ENCODE measurements around the gene DGCR8.

The DGCR8 gene

GRCh38 chr22:20101638-20102037 is 21.6 kb downstream of the DGCR8 start:
- no peak overlapping the region for H3K4me3 ChIP-seq (ENCODE audit: low read depth in 1 of 2, low read length in 2 of 2)
- no peak overlapping the region for H3K9ac ChIP-seq (ENCODE audit: low read length)
- H3K36me3 ChIP-seq (ENCODE audit: insufficient read depth, low read length) = peaks cover 70% of the 10 kb centered on the region
- H3K27me3 ChIP-seq (ENCODE audit: control insufficient read depth in 1 of 2, insufficient read depth in 2 of 2, low read length in 2 of 2) = no peaks in the 10 kb centered on the region
- no peaks in the 10 kb centered on the region for H3K4me1 ChIP-seq (ENCODE audit: insufficient read depth, low read length)
- no peak overlapping the region for H3K27ac ChIP-seq (ENCODE audit: low read depth, low read length)
- no peaks in the 10 kb centered on the region for H3K9me3 ChIP-seq (ENCODE audit: low read length)

- H3K4me3 ChIP-seq (ENCODE audit: low read depth in 1 of 2, low read length in 2 of 2) = no peak overlapping the region
- H3K9ac ChIP-seq (ENCODE audit: low read length) = no peak overlapping the region
- no peaks in the 10 kb centered on the region for H3K4me1 ChIP-seq (ENCODE audit: insufficient read depth, low read length)
- no peak overlapping the region for H3K27ac ChIP-seq (ENCODE audit: low read depth, low read length)
- H3K9me3 ChIP-seq (ENCODE audit: low read length) = no peaks in the 10 kb centered on the region
- no peaks in the 10 kb centered on the region for H3K27me3 ChIP-seq (ENCODE audit: control insufficient read depth in 1 of 2, insufficient read depth in 2 of 2, low read length in 2 of 2)
- H3K36me3 ChIP-seq (ENCODE audit: insufficient read depth, low read length) = peaks cover 70% of the 10 kb centered on the region
Measured at GRCh38 chr22:20102203-20102780, 22.3 kb downstream of the DGCR8 start.

GRCh38 chr22:20105456-20106204 is 25.6 kb downstream of the DGCR8 start:
- no peaks in the 10 kb centered on the region for H3K27me3 ChIP-seq (ENCODE audit: control insufficient read depth in 1 of 2, insufficient read depth in 2 of 2, low read length in 2 of 2)
- H3K9me3 ChIP-seq (ENCODE audit: low read length) = no peaks in the 10 kb centered on the region
- peaks cover 64% of the 10 kb centered on the region for H3K36me3 ChIP-seq (ENCODE audit: insufficient read depth, low read length)
- no peak overlapping the region for H3K4me3 ChIP-seq (ENCODE audit: low read depth in 1 of 2, low read length in 2 of 2)
- no peaks in the 10 kb centered on the region for H3K4me1 ChIP-seq (ENCODE audit: insufficient read depth, low read length)
- H3K27ac ChIP-seq (ENCODE audit: low read depth, low read length) = no peak overlapping the region
- H3K9ac ChIP-seq (ENCODE audit: low read length) = no peak overlapping the region

- H3K36me3 ChIP-seq (ENCODE audit: insufficient read depth, low read length) = peaks cover 65% of the 10 kb centered on the region
- no peak overlapping the region for H3K4me3 ChIP-seq (ENCODE audit: low read depth in 1 of 2, low read length in 2 of 2)
- no peaks in the 10 kb centered on the region for H3K27me3 ChIP-seq (ENCODE audit: control insufficient read depth in 1 of 2, insufficient read depth in 2 of 2, low read length in 2 of 2)
- no peak overlapping the region for H3K9ac ChIP-seq (ENCODE audit: low read length)
- no peaks in the 10 kb centered on the region for H3K9me3 ChIP-seq (ENCODE audit: low read length)
- H3K4me1 ChIP-seq (ENCODE audit: insufficient read depth, low read length) = no peaks in the 10 kb centered on the region
- H3K27ac ChIP-seq (ENCODE audit: low read depth, low read length) = no peak overlapping the region
Measured at GRCh38 chr22:20106205-20106848, 26.3 kb downstream of the DGCR8 start.

DNA sequence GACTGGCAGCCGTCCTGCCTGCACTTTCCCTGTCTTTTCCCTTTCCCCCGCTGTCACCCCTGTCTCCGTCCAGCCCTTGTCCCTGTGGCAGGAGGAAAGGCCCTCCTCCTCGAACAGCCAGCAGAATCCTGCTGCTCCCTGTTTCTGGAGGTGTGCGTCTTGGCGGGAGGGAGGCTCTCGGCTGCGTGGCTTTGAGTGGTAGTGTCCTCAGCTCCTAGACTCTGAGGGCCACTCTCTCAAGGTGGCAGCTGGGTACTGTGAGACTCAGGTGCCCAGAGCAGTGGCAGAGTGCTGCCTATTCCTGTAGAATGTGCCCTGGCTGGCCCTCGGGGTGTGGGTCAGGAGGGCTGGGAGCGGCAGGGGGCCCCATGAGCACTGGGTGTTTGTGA is 26.8 kb downstream of the DGCR8 start:
- Histone ChIP-seq H3K4me1 (ENCODE audit: insufficient read depth, low read length) (no peaks in the 10 kb centered on the region), H3K9me3 (ENCODE audit: low read length) (no peaks in the 10 kb centered on the region), H3K9ac (ENCODE audit: low read length) (no peak overlapping the region), H3K36me3 (ENCODE audit: insufficient read depth, low read length) (peaks cover 67% of the 10 kb centered on the region), H3K27me3 (ENCODE audit: control insufficient read depth in 1 of 2, insufficient read depth in 2 of 2, low read length in 2 of 2) (no peaks in the 10 kb centered on the region), H3K4me3 (ENCODE audit: low read depth in 1 of 2, low read length in 2 of 2) (no peak overlapping the region), H3K27ac (ENCODE audit: low read depth, low read length) (no peak overlapping the region)

- Histone ChIP-seq H3K36me3 (ENCODE audit: insufficient read depth, low read length) (peaks cover 70% of the 10 kb centered on the region), H3K27me3 (ENCODE audit: control insufficient read depth in 1 of 2, insufficient read depth in 2 of 2, low read length in 2 of 2) (no peaks in the 10 kb centered on the region), H3K9ac (ENCODE audit: low read length) (no peak overlapping the region), H3K4me3 (ENCODE audit: low read depth in 1 of 2, low read length in 2 of 2) (no peak overlapping the region), H3K4me1 (ENCODE audit: insufficient read depth, low read length) (no peaks in the 10 kb centered on the region), H3K9me3 (ENCODE audit: low read length) (no peaks in the 10 kb centered on the region), H3K27ac (ENCODE audit: low read depth, low read length) (no peak overlapping the region)
Measured at GRCh38 chr22:20107471-20107901, 27.4 kb downstream of the DGCR8 start.

DNA sequence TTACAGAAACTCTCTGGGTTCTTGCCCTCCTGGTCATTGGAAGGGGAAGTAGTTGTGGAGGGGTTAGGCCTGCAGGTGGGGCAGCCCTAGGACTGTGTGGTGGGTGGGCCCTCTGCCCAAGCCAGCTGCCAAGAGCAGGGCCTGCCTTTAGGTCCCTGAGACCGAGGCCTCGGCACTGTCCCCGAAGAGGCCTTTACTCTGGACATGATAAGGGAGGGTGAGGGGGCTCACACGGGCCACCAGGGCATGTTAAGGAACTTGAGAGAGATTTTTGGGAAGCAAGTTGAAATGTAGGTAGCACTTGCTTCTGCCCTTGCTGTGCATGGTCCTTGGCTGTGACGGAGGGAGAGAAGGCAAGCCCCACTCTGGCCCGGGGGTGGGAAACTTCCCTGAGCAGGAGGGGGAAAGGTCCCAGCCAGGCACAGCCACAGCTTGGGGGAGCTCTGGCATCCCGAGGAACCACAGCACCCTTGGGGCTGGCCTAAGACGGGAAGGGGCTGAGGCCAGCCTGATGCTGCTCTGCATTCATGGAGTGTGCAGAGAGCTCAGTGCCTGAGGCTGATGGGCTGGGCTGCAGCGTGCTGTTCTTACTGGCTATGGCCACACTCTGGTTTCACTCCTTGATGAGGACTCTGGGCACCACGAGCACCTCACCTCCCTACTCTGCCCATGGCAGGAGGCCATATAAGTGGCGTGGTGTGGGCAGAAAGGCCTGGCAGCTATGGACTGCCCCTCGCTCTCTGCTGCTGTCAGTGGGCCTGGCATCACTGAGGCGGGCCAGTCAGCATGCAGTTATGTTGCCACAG is 28.1 kb downstream of the DGCR8 start:
- H3K36me3 ChIP-seq (ENCODE audit: insufficient read depth, low read length) = peaks cover 73% of the 10 kb centered on the region
- H3K9me3 ChIP-seq (ENCODE audit: low read length) = no peaks in the 10 kb centered on the region
- H3K9ac ChIP-seq (ENCODE audit: low read length) = no peak overlapping the region
- no peak overlapping the region for H3K27ac ChIP-seq (ENCODE audit: low read depth, low read length)
- H3K4me1 ChIP-seq (ENCODE audit: insufficient read depth, low read length) = no peaks in the 10 kb centered on the region
- no peaks in the 10 kb centered on the region for H3K27me3 ChIP-seq (ENCODE audit: control insufficient read depth in 1 of 2, insufficient read depth in 2 of 2, low read length in 2 of 2)
- H3K4me3 ChIP-seq (ENCODE audit: low read depth in 1 of 2, low read length in 2 of 2) = no peak overlapping the region

DNA sequence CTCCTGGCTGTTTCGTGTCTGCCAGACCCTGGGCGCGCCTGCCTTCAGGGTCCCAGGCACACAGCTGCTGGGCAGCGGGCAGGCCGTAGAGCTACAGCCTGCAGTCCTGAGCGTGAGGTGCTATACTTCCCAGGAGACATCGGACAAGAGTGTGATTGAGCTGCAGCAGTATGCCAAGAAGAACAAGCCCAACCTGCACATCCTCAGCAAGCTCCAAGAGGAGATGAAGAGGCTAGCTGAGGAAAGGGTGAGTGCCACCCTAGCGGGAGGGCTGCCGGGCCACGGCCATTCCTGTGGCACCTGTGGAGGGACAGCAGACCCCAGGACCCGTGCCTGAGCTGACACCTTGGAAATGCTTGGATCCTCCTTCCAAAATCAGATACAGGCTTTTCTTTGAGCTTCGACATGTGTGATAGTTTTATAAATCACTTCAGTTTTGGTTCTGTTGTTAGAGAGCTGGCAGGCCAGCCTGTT is 28.8 kb downstream of the DGCR8 start:
- no peaks in the 10 kb centered on the region for H3K9me3 ChIP-seq (ENCODE audit: low read length)
- no peak overlapping the region for H3K9ac ChIP-seq (ENCODE audit: low read length)
- H3K4me3 ChIP-seq (ENCODE audit: low read depth in 1 of 2, low read length in 2 of 2) = no peak overlapping the region
- peaks cover 79% of the 10 kb centered on the region for H3K36me3 ChIP-seq (ENCODE audit: insufficient read depth, low read length)
- no peaks in the 10 kb centered on the region for H3K4me1 ChIP-seq (ENCODE audit: insufficient read depth, low read length)
- no peak overlapping the region for H3K27ac ChIP-seq (ENCODE audit: low read depth, low read length)
- H3K27me3 ChIP-seq (ENCODE audit: control insufficient read depth in 1 of 2, insufficient read depth in 2 of 2, low read length in 2 of 2) = no peaks in the 10 kb centered on the region

DNA sequence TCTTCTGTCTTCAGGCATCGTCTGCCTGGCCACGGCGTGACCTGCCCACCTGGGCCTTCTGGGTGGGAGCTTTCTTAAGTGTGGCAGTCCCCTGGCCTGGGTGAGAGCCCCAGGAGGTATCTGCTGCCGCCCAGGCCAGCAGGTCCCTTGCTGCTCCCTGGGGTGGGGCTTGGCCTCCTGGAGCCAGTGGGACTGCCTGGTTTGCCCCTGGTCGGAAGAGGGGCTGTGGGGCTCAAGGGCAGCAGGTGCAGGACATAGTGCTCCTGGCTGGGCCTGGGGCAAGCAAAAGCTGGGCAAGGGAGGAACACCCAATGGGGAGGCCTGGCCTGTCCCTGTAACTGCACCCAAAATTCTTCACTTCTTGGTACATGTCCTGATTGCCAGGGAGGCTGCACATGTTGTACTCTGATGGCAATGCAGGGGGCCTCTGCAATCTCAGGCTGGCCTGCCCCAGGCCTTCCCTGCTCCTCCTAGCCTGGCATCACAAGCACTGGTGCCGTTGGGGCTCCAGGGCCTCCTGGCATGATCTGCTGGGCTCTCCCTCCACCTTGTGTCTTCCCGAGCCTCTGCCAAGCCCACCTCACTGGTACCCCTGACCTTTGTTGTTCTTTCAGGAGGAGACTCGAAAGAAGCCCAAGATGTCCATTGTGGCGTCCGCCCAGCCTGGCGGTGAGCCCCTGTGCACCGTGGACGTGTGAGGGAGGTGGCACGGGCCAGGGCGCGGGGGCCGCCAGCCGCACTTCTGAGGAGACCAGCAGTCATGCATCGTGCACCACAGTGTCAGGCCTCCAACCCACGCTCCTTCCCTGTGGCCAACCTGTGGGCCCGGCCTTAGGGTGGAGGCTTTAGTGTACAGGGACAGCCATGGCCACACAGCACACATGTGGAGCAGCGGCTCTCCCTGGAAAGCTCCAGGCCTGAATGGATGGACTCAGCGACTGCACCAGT is 29.6 kb downstream of the DGCR8 start:
- no peak overlapping the region for H3K4me3 ChIP-seq (ENCODE audit: low read depth in 1 of 2, low read length in 2 of 2)
- H3K9ac ChIP-seq (ENCODE audit: low read length) = no peak overlapping the region
- H3K27ac ChIP-seq (ENCODE audit: low read depth, low read length) = no peak overlapping the region
- peaks cover 83% of the 10 kb centered on the region for H3K36me3 ChIP-seq (ENCODE audit: insufficient read depth, low read length)
- no peaks in the 10 kb centered on the region for H3K9me3 ChIP-seq (ENCODE audit: low read length)
- H3K4me1 ChIP-seq (ENCODE audit: insufficient read depth, low read length) = no peaks in the 10 kb centered on the region
- H3K27me3 ChIP-seq (ENCODE audit: control insufficient read depth in 1 of 2, insufficient read depth in 2 of 2, low read length in 2 of 2) = no peaks in the 10 kb centered on the region

DNA sequence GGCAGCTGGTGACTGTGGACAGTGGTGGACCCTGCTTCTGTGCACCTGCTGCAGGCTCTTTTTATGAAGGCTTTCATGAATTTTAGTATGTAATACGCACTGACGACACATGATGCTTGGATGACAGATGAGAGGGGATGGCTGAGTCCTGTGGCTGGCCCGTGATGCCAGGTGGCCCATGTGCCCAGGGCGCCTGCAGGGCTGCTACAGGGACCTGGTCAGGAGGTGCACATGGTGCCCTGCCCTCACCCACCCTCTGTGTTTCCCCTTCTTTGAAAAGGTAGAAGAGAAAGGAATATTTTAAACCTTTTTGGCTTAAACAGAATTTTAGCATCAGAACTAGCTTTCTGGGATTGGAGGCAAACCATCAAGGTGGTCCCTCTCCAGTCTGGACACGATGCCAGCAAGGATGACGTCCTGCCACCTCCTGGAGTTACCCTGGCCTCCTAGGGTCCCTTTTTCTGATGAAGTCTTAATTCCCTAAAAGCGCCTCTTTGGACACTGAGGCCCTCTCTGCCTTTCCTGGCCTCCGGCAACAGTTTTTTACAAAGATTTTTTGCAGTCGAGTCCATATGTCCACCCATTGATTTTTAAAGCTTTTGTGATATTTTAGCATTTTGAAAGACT is 30.4 kb downstream of the DGCR8 start:
- Histone ChIP-seq H3K27ac (ENCODE audit: low read depth, low read length) (no peak overlapping the region), H3K27me3 (ENCODE audit: control insufficient read depth in 1 of 2, insufficient read depth in 2 of 2, low read length in 2 of 2) (no peaks in the 10 kb centered on the region), H3K4me3 (ENCODE audit: low read depth in 1 of 2, low read length in 2 of 2) (no peak overlapping the region), H3K4me1 (ENCODE audit: insufficient read depth, low read length) (peaks cover 2% of the 10 kb centered on the region), H3K9ac (ENCODE audit: low read length) (no peak overlapping the region), H3K9me3 (ENCODE audit: low read length) (no peaks in the 10 kb centered on the region), H3K36me3 (ENCODE audit: insufficient read depth, low read length) (peaks cover 82% of the 10 kb centered on the region)
